C4-2B (cell line): ENCODE results near the gene TMEM19.

Source experiments
- H3K27ac ChIP-seq: fragments of 450-650 bp; 2 replicates; pipeline ENCODE4 v1.5.1; 2017
- ZFX ChIP-seq: fragments of 450-650 bp; IDR thresholded peaks from 2 replicates; pipeline ENCODE4 v1.6.1; 2017
- TF ChIP-seq, protein P1 (sequence below): fragments of 450-650 bp; conservative IDR thresholded peaks from 2 replicates; pipeline ENCODE4 v1.5.1; 2017; ENCODE audit warnings: mild to moderate bottlenecking

TMEM19 gene

DNA sequence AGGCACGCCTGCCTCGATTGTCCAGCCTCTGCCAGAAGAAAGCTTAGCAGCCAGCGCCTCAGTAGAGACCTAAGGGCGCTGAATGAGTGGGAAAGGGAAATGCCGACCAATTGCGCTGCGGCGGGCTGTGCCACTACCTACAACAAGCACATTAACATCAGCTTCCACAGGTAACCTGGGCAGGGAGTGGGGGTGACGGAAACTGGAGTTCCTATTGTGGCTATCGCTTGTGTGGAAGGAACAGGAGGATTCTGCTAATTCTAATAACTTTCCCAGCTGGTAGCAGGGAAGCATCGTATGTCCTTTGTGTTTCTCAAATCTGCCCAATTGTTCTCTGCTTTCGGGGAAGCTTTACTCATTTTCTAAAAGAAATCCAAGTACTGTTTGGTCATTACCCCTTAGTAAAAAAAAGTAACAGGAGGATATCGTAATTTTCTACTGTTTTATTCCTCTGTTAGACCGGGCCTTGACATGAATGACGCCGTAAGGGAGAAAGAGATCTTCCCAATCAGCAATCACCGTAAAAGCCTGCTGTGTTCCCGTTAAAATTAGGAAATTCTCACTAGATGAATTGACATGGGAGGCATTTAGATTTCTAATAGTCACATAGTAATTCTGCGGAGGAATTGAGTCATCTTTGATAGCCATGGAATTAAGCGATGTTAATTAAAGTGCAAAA is 21.3 kb upstream of the TMEM19 start:
- no peak for TF ChIP-seq ZFX
- TF ChIP-seq, protein P1, sequence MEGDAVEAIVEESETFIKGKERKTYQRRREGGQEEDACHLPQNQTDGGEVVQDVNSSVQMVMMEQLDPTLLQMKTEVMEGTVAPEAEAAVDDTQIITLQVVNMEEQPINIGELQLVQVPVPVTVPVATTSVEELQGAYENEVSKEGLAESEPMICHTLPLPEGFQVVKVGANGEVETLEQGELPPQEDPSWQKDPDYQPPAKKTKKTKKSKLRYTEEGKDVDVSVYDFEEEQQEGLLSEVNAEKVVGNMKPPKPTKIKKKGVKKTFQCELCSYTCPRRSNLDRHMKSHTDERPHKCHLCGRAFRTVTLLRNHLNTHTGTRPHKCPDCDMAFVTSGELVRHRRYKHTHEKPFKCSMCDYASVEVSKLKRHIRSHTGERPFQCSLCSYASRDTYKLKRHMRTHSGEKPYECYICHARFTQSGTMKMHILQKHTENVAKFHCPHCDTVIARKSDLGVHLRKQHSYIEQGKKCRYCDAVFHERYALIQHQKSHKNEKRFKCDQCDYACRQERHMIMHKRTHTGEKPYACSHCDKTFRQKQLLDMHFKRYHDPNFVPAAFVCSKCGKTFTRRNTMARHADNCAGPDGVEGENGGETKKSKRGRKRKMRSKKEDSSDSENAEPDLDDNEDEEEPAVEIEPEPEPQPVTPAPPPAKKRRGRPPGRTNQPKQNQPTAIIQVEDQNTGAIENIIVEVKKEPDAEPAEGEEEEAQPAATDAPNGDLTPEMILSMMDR = no peak
- H3K27ac ChIP-seq = peak overlapping the region; percentile 98

DNA sequence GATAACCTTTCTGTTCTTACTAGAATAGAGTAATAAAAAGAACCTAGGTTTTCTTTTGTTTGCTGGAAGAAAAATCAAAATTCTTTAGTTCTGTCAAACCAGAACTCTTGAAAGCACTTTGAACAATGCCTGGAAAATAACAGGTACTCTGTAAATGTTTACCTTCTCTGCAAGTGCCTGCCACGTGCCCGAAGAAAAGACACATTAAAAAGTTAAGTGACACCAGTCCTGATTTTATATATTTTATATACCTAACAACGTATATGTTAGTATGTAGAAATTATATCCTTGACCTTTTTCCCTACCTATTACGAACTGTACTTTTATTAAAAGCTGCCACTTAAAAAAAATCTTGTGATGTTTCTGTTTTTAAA is 20.8 kb upstream of the TMEM19 start:
- TF ChIP-seq, protein P1 = no peak
- H3K27ac ChIP-seq = no peak overlapping the region

DNA sequence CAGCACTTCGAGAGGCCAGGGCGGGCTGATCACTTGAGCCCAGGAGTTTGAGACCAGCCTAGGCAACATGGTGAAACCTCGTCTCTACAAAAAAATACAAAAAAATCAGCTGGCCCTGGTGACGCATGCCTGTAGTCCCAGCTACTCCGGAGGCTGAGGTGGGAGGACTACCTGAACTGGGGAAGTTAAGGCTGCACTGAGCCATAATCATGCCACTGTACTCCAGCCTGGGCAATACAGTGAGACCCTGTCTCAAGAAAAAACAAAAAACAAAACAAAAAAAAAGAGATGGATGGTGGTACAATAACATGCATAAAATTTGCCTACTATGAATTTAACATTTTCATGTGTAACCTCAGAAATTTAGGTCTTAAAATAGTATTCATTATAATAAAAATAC is 19.6 kb upstream of the TMEM19 start:
- H3K27ac ChIP-seq = no peak overlapping the region

DNA sequence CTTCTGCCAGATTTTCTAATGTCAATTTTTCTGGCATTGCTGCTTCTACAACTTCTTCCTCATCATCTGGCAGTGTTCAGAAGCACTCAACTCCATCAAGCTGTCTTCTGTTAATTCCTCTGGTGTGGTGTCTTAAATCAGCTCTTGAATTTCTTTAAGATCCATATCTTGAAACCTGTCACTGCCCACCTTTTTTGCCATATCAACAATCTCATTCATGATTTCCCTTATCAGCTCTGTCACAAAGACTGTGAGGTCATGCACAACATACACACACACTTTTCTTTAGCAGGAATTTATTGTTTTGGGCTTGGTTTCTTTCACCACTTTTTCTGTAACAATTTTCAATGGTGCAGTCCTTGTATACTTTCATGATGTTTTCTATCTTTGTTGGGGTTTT is 14.6 kb upstream of the TMEM19 start:
- H3K27ac ChIP-seq = no peak overlapping the region
- TF ChIP-seq, protein P1 = no peak
- TF ChIP-seq ZFX = no peak

More for the DNA sequence above, 19.6 kb upstream of the TMEM19 start:
- TF ChIP-seq, protein P1 = no peak
- no peak for TF ChIP-seq ZFX

DNA sequence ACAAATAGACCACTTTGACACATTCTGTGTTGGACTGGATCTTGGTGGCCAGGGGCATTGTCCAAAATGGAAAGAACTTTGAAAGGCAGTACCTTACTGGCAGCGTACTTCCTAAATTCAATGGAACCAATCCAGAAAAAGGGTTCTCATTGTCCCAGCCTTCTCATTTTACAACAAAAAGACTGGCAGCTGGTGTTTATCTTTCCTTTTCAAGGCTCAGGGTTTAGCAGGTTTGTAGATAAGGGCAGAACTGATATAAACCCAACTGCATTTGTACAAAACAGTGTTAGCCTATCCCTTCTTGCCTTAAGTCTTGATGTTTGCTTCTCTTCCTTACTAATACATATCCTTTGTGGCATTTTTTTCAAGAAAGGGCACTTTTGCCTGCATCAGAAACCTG is 14.1 kb upstream of the TMEM19 start:
- TF ChIP-seq ZFX = no peak
- TF ChIP-seq, protein P1 = no peak
- H3K27ac ChIP-seq = no peak overlapping the region

DNA sequence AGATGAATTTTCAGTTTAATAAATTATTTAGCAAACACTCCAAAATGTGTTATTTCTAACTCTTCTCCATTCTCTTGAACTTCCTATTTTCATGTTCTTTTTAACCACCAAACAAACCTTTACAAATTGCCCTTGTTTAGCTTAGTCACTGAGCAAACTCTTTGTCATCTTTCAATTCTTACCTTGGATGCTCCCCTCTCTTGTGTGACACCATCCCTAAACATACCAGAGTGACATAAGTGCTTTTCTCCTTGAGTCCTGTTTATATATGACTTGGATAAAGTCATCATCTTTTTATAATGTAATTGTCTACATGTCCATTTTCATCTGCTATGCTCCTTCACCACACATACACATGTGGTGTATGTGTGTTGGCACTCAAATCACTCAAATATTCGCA is 3.4 kb upstream of the TMEM19 start:
- TF ChIP-seq, protein P1 = no peak
- TF ChIP-seq ZFX = no peak
- H3K27ac ChIP-seq = no peak overlapping the region

DNA sequence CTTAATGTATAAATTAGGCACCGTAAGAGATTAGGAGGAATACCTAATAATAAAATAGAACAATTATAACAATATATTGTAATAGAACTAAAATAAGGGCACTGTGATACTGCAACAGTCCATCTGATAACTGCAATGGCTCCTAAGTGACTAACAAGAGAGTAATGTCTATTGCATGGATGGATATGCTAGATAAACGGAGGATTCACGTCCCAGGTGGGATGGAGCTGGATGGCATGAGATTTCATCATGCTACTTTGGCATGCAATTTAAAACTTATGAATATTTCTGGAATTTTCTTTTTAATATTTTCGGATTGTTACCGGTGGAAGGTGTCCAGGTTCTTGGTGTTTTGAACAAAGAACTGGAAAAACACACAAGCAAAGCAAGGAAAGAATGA is 2.2 kb upstream of the TMEM19 start:
- TF ChIP-seq ZFX = no peak
- TF ChIP-seq, protein P1 = no peak
- H3K27ac ChIP-seq = no peak overlapping the region
